Measurements from ENCODE around the gene HK3. TPM values are rescaled to one million over a fixed set of nuclear protein-coding genes. Genes with fewer than 3 reads are reported as not detected.

The HK3 gene
- polyA plus RNA-seq, 5 donors: 0.64 to 1.0 (median 0.74) TPM

Other genes with a start within 250 kb of the HK3 start
- gene UNC5A, start 88.8 kb downstream of the HK3 start, polyA plus RNA-seq (ENCODE audit: insufficient read depth in 1 of 5, insufficient read length in 5 of 5, low replicate concordance in 1 of 5): 1 to 10 TPM in 2 of 5 donors, under 1 TPM in 3; 0.57 to 1.8 (median 0.78) TPM
- gene UIMC1, start 107.4 kb upstream of the HK3 start, polyA plus RNA-seq (ENCODE audit: insufficient read depth in 1 of 5, insufficient read length in 5 of 5, low replicate concordance in 1 of 5): 10 to 100 TPM; 37.9 to 54.2 (median 43.0) TPM
- gene ZNF346, start 123.3 kb upstream of the HK3 start, polyA plus RNA-seq (ENCODE audit: insufficient read depth in 1 of 5, insufficient read length in 5 of 5, low replicate concordance in 1 of 5): 10 to 100 TPM; 23.1 to 29.7 (median 28.7) TPM
- gene FGFR4, start 187.6 kb upstream of the HK3 start, polyA plus RNA-seq (ENCODE audit: insufficient read depth in 1 of 5, insufficient read length in 5 of 5, low replicate concordance in 1 of 5): 100 to 1,000 TPM; 135 to 342 (median 218) TPM
- 10 to 100 TPM; 37.8 to 54.0 (median 44.0) TPM for gene NSD1, start 234.4 kb upstream of the HK3 start, polyA plus RNA-seq (ENCODE audit: insufficient read depth in 1 of 5, insufficient read length in 5 of 5, low replicate concordance in 1 of 5)

Measured in right lung (tissue), 5 donors.